ENCODE data around the gene ARHGEF9.

DNA sequence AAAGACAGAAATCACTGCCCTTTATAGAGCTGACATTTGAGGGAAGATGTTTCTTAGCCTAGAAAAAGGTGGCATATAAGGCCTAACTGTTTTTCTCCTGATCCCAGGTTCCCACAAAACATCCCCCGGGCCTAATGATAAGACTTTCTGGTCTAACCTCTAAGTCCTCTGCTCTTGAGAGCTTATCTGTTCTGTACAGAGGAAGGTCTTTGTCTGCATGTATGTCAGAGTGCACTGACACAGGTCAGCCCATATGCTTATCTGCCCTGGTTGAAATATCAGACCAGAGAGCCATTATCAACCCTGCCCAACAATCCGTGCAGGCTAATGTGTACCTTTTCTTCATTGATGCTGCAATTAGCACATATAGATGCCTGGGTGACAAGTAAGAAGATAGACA is 76.2 kb downstream of the ARHGEF9 start:
- TF ChIP-seq L3MBTL2 (conservative IDR thresholded peaks at IDR 0.05) (no peak), ZNF384 (IDR thresholded peaks at IDR 0.05) (no peak), FOXM1 (IDR thresholded peaks at IDR 0.05; ENCODE audit: borderline replicate concordance) (no peak), TARDBP (IDR thresholded peaks at IDR 0.05) (no peak), SUZ12 (IDR thresholded peaks at IDR 0.05) (no peak)
